ENCODE data around the gene FRMPD2.
"Not testable (repeated sequence)": the region's sequence is repeated elsewhere in the genome, so short reads cannot be mapped to it uniquely, and the experiment has no call there.

Gene FRMPD2

GRCh38 chr10:48251152-48251524 is 23.4 kb downstream of the FRMPD2 start:
- no peak for DNase-seq (ENCODE audit: low read depth)

GRCh38 chr10:48249763-48250351 is 24.6 kb downstream of the FRMPD2 start:
- no peak for DNase-seq (ENCODE audit: low read depth)

- no peak for DNase-seq (ENCODE audit: low read depth)
These were observed 25.3 kb downstream of the FRMPD2 start for GRCh38 chr10:48249004-48249762.

- no peak for DNase-seq (ENCODE audit: low read depth)
These were observed 26.0 kb downstream of the FRMPD2 start for GRCh38 chr10:48248462-48248861.

GRCh38 chr10:48247680-48248079 is 26.8 kb downstream of the FRMPD2 start:
- no peak for DNase-seq (ENCODE audit: low read depth)

GRCh38 chr10:48246501-48246900 is 28.0 kb downstream of the FRMPD2 start:
- DNase-seq (ENCODE audit: low read depth), result no peak

GRCh38 chr10:48245977-48246376 is 28.5 kb downstream of the FRMPD2 start:
- DNase-seq (ENCODE audit: low read depth), result no peak

- not testable (repeated sequence) for DNase-seq (ENCODE audit: low read depth)
These were observed 30.6 kb downstream of the FRMPD2 start for GRCh38 chr10:48243921-48244320.

GRCh38 chr10:48243487-48243886 is 31.0 kb downstream of the FRMPD2 start:
- DNase-seq (ENCODE audit: low read depth), result no peak

GRCh38 chr10:48242171-48242904 is 32.2 kb downstream of the FRMPD2 start:
- DNase-seq (ENCODE audit: low read depth), result no peak

- no peak for DNase-seq (ENCODE audit: low read depth)
These were observed 33.2 kb downstream of the FRMPD2 start for GRCh38 chr10:48241332-48241731.

GRCh38 chr10:48240196-48240595 is 34.3 kb downstream of the FRMPD2 start:
- DNase-seq (ENCODE audit: low read depth), result no peak

- no peak for DNase-seq (ENCODE audit: low read depth)
These were observed 34.9 kb downstream of the FRMPD2 start for GRCh38 chr10:48239618-48240017.

- no peak for DNase-seq (ENCODE audit: low read depth)
These were observed 35.5 kb downstream of the FRMPD2 start for GRCh38 chr10:48238826-48239520.

GRCh38 chr10:48237259-48238250 is 36.9 kb downstream of the FRMPD2 start:
- DNase-seq (ENCODE audit: low read depth), result no peak

- no peak for DNase-seq (ENCODE audit: low read depth)
These were observed 38.3 kb downstream of the FRMPD2 start for GRCh38 chr10:48236199-48236621.

GRCh38 chr10:48235501-48235900 is 39.0 kb downstream of the FRMPD2 start:
- no peak for DNase-seq (ENCODE audit: low read depth)

GRCh38 chr10:48234787-48235186 is 39.7 kb downstream of the FRMPD2 start:
- DNase-seq (ENCODE audit: low read depth), result no peak

GRCh38 chr10:48234295-48234694 is 40.2 kb downstream of the FRMPD2 start:
- DNase-seq (ENCODE audit: low read depth), result no peak

- no peak for DNase-seq (ENCODE audit: low read depth)
These were observed 40.9 kb downstream of the FRMPD2 start for GRCh38 chr10:48233559-48234005.

Data from CMK (cell line).